Limb (tissue), 2 donors: ENCODE results near the gene DIP2C.
"Not testable (repeated sequence)": the region's sequence is repeated elsewhere in the genome, so short reads cannot be mapped to it uniquely, and the experiment has no call there.

Source experiments
- DNase-seq, 2 donors: peaks; one replicate each; pipeline ENCODE4 v3.0.0-alpha.2; 2016; ENCODE audit errors: extremely low spot score in 2 of 2

Gene DIP2C

GRCh38 chr10:282294-283139 is 407.0 kb downstream of the DIP2C start:
- no peak for DNase-seq

- no peak for DNase-seq
These were observed 409.8 kb downstream of the DIP2C start for GRCh38 chr10:279655-280054.

GRCh38 chr10:279232-279631 is 410.2 kb downstream of the DIP2C start:
- DNase-seq, result no peak

GRCh38 chr10:278707-279106 is 410.8 kb downstream of the DIP2C start:
- no peak for DNase-seq

- no peak for DNase-seq
These were observed 411.5 kb downstream of the DIP2C start for GRCh38 chr10:277963-278362.

GRCh38 chr10:275680-276079 is 413.8 kb downstream of the DIP2C start:
- DNase-seq, result no peak

- no peak for DNase-seq
These were observed 414.6 kb downstream of the DIP2C start for GRCh38 chr10:274866-275265.

GRCh38 chr10:273088-273487 is 416.4 kb downstream of the DIP2C start:
- no peak for DNase-seq

- no peak for DNase-seq
These were observed 417.7 kb downstream of the DIP2C start for GRCh38 chr10:271722-272121.

GRCh38 chr10:271201-271600 is 418.3 kb downstream of the DIP2C start:
- DNase-seq, result no peak

GRCh38 chr10:269440-270074 is 419.9 kb downstream of the DIP2C start:
- no peak for DNase-seq

- DNase-seq, result no peak
These were observed 421.8 kb downstream of the DIP2C start for GRCh38 chr10:267705-268104.

- DNase-seq, result no peak
These were observed 422.5 kb downstream of the DIP2C start for GRCh38 chr10:266974-267425.

- DNase-seq, result not testable (repeated sequence)
These were observed 423.5 kb downstream of the DIP2C start for GRCh38 chr10:265816-266588.

GRCh38 chr10:265074-265440 is 424.4 kb downstream of the DIP2C start:
- DNase-seq, result not testable (repeated sequence)

- DNase-seq, result not testable (repeated sequence)
These were observed 425.1 kb downstream of the DIP2C start for GRCh38 chr10:264160-265073.

GRCh38 chr10:260819-261429 is 428.5 kb downstream of the DIP2C start:
- no peak for DNase-seq

- DNase-seq, result no peak
These were observed 437.4 kb downstream of the DIP2C start for GRCh38 chr10:251982-252582.

- no peak for DNase-seq
These were observed 441.2 kb downstream of the DIP2C start for GRCh38 chr10:248307-248706.

- DNase-seq, result no peak
These were observed 442.0 kb downstream of the DIP2C start for GRCh38 chr10:247480-247879.
